ENCODE measurements around the gene HSPB9.

DNA sequence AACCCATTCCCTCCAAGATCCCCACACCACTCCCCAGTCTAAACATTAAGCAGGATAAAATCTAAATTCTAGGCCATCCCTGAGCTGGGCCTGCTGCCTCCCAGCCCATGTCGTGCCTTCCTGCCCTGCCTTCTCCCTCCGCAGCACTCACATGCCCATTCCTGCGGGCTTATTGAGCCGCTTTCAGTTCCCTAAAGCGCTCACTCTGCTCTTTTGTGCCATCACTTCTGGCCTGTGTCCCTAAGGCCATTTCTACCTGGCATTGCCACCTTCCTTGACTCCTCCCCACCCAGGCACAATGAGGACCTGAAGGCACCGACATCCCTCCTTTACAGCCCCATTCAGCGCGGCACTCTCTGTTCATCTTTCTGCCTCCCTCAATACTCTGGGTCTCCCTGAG lies 45.2 kb downstream of the HSPB9 start:
- TF ChIP-seq CTCF (IDR thresholded peaks at IDR 0.05) (no peak), POLR2A (IDR thresholded peaks at IDR 0.05) (no peak), POLR2AphosphoS5 (IDR thresholded peaks at IDR 0.05) (no peak), EP300 (IDR thresholded peaks at IDR 0.05; ENCODE audit: low read depth) (no peak)

Data from transverse colon (tissue), 4 donors.